Activated naive CD4-positive, alpha-beta T cell treated with anti-CD3 and anti-CD28 coated beads, Interleukin-2, amount 50 U/mL, for 16 hours (primary cell): ENCODE measurements around the gene MYO10.
"Not testable (repeated sequence)": the region's sequence is repeated elsewhere in the genome, so short reads cannot be mapped to it uniquely, and the experiment has no call there.

Experiments used
- DNase-seq: peaks from one replicate; pipeline ENCODE4 v3.0.0-alpha.2; 2020

MYO10 gene

GRCh38 chr5:16737620-16738364 is 198.3 kb downstream of the MYO10 start:
- DNase-seq = no peak

- no peak for DNase-seq
Observed at GRCh38 chr5:16737209-16737608, 198.9 kb downstream of the MYO10 start.

DNA sequence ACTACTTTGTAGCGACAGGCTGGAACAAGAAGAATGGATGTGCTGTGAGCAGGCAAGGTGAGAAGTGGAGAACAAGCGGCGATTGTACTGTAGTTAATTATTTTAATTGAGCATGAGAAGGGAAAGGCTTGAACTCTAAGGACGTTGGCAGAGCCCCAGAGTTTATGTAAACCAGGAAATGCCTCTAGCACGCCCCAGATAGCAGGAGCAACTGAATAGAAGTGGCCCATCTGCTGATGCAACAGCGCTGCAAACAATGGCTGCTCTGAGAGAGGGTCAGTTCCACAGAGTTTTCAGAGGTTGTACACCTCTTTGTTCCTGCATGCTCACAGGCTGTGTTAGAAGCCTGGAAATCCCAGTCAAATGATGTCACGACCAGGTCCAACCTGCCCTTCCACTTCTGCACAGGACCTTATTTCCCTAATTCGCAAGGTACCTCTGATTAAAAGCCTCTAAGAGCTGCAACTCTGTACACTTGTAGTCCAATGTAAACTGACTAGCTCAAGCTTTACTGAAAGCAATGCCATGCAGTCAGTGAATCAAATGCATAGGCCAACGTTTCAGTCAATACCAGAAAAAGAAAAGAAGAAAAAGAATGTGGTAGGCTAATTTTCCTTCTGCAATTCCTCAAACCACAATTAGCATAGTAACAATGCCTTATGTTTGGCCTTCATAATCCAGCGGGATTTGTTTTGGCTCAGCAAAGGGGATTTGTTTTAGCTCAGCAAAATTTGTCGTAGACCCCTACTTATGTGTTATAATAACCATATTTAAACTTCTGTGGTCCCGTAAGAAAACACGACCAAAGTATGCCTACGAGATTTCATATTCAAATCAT is 199.7 kb downstream of the MYO10 start:
- no peak for DNase-seq

DNA sequence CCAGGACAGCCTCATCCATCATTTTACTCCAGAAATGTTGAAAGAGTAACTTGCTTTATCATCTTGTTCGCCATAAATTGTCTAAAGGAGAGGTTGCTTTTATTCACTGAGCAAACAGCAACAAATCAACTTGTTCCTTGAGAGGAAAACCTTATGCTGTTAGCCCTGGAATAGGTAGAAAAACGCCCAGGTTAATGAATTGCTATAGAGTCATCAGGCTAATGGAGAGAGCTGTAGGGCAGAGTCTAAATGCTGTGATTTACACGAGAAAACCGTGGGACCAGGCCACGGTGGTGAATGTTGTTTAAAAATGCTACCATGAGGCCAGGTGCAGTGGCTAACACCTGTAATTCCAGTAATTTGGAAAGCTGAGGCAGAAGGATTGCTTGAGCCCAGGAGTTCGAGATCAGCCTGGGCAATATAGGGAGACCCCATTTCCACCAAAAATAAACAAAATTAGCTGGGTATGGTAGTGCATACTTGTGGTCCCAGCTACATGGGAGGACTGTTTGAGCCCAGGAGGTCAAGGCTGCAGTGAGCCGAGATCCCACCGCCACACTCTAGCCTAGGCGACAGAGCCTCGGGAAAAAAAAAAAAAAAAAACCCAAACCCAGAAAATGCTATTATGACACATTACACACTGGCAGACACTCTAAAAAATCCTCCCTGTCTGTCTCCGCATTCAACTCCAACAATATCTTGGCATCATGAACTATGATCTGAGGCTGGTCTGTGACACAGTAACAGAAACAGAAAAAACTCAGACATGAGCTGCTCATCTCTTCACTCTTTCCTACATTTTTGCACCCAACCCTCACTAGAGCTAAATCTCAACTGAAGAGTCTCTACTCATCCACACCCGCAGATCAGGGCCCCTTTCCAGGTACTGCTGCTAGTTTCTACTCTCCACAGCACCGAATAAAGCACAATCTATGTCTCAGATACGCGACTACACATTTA is 200.7 kb downstream of the MYO10 start:
- no peak for DNase-seq

DNA sequence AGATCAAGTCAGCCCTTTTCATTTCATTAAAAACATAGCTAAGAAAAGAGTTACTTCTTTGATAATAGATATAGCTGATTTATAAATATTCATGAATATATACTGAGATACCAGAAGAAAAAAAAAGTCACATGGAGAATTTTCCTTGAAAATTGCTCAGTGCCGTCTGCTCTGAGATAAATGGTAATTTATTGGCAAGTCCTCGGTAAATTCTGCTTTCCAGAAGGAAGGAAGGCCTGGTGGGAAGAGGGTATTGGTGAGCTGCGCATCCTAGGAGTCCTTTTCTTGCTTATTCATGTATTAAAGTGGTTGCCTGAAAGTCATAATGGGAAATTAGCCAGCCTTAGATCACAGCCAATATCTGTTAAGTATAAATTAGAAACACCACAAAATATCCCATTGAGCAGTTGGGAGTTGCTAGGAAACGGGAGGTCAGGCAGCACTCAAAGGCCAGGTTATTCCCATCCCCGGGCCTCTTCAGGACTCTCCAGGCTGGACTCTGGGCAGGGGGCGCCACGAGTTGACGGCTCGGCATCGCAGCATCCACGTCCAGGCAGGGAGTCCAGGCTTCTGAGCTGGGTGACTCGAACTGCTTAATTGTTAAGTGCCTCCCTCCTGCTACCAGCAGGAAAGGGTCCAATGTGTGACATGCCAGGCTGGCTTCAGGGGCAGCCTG is 202.6 kb downstream of the MYO10 start:
- no peak for DNase-seq

- no peak for DNase-seq
Observed at GRCh38 chr5:16732356-16732755, 203.7 kb downstream of the MYO10 start.

- DNase-seq = no peak
Observed at GRCh38 chr5:16727755-16728325, 208.2 kb downstream of the MYO10 start.

DNA sequence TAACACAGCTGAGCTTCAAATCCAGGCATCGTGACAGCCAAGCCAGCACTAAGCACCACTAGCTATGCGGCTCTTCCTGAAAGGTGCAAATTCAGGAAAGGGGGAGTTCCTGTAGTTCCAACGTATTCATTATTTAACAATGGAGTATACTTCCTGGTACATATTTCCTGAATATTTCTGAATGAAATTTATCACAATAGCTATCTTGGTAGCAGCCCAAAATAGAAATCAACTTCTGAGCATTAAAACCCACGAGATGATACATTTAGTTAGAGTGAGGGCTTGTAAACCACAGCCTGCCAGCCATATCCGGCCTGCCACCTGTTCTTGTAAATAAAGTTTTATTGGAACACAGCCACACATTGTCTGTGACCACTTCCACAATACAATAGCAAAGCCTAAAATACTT is 209.5 kb downstream of the MYO10 start:
- DNase-seq = no peak

DNA sequence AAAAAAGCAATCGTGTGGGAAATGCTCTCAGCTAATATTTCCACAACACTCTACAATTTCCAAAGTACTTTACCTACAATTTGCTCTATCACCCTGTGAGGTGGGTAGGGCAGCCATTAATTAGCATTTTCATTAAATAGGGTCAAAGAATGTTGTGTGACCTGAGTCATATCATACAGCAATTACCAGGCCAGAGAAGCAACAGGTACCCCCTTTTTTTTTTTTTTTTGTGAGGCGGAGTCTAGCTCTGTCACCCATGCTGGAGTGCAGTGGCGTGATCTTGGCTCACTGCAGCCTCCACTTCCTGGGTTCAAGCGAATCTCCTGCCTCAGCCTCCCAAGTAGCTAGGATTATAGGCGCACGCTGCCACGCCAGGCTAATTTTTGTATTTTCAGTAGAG is 210.5 kb downstream of the MYO10 start:
- no peak for DNase-seq

- no peak for DNase-seq
Observed at GRCh38 chr5:16723821-16724220, 212.3 kb downstream of the MYO10 start.

DNA sequence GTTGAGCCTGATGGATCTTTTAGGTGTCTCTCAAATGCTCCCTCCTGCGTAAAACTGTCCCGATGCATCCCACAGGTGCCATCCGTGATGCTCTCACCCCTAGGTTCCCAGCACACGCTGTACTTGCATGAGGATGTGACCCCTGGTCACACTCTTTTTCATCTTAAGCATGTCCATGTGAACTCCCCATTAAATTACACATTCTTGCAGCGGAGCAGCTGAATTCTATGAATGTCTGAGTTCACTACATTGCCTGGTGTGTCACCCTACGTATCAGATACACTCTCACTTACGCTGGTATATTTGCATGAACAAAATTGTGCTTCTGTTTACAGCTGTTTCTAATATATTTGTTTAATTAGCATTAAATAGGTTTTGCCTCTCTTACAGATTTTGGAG is 214.0 kb downstream of the MYO10 start:
- no peak for DNase-seq

DNA sequence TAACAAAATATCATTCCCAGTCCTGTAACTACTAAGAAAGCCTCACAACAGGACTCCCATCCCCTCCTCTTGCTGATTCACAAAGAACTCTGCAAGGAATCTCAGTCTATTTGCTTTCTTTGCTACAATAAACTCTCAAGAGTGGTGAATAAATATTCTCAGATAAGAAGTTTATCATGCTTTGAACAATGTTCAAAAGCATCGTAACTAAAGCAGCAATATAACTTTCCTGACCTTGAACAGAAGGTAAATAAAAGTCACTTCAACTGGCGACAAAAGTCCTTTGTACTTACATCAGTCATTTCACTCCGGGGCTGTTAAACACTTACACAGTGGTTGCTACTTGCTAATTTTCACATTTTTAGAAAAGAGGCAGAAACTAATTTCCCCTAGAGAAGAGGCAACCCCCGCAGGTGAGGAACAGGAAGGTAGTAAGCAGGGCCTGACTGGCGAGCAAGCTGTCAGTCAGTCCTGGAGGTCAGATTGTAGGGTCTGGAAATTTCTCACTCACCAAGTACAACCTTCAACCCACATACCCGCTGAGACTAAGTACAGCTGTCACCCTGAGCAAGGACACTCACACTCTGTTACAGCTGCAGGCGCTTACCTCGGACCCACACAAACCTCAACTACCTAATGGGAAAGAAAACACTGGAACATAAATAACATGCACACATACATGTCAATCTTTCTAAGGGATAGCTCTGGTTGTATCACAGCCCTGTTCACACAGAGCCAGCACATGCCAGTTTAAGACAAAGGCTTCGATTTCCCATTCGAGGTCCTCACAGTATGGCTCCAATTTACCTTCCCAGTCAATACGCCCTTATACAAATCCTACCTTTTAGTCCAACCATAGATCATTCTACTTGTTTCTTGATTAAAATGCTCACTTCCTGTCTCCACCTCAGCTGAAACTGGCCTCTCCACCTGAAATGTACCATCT is 214.7 kb downstream of the MYO10 start:
- DNase-seq = no peak

- DNase-seq = not testable (repeated sequence)
Observed at GRCh38 chr5:16718036-16718435, 218.1 kb downstream of the MYO10 start.

DNA sequence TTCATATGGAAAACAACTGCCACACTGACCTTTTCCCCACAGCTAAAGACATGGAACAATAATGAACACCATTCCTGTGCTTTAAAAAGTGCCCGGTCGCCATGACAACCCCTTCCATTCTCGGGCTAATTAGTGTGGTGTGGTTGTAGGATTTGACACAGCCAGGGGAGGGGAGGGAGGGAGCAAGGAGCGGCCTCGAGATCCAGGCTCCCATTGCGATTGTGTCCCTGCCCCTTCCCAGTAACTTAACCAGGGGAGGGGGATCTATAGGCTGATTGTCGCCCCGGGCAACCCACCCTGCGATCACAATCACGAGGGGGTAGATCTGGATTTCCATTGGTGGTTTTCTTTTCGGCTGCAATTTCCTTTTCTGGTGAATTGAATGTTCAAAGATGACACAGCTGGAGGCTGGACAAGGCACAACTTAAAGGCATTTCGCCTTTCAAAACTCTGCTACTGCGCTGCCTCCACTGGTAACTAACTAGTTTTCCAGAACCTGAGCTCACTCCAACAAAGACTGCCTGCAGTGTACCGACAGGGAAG is 222.6 kb downstream of the MYO10 start:
- no peak for DNase-seq

DNA sequence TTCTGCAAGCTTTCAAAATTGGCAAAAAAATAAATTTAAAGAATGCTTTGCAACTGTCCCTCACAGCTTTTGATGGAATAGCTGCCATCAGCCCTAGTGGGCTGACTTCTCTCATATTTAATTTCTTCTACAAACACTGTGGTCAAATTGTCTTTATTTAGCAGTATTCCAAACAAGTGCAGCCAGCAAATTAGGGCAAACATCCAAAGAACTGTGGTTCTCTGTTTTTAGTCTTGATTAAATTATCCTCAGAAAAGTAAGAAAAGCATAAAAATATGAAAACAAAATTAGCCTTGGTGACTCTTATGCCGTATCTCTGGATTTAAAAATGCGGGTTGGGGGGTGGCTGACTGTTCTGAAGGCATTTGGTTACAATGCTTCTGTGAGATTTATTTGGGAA is 223.5 kb downstream of the MYO10 start:
- DNase-seq = no peak

DNA sequence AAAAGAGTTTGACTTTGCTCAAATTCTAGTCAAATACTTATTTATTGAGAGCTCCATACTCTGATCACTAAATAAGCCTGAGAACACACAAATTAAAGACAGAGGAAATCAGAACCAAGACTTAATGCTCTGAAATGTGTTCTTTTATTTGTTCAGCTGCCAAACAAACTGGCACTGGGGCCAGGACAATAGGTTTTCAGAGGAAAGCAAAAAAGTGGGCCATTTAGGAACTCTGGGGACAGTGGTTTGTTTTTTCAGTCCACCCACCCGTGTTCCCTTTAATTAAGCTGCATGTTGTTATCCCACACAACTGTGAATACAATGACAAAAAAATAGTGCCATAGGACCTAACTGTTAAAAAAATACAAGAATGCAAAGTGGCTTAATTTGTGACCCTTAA is 223.9 kb downstream of the MYO10 start:
- no peak for DNase-seq

DNA sequence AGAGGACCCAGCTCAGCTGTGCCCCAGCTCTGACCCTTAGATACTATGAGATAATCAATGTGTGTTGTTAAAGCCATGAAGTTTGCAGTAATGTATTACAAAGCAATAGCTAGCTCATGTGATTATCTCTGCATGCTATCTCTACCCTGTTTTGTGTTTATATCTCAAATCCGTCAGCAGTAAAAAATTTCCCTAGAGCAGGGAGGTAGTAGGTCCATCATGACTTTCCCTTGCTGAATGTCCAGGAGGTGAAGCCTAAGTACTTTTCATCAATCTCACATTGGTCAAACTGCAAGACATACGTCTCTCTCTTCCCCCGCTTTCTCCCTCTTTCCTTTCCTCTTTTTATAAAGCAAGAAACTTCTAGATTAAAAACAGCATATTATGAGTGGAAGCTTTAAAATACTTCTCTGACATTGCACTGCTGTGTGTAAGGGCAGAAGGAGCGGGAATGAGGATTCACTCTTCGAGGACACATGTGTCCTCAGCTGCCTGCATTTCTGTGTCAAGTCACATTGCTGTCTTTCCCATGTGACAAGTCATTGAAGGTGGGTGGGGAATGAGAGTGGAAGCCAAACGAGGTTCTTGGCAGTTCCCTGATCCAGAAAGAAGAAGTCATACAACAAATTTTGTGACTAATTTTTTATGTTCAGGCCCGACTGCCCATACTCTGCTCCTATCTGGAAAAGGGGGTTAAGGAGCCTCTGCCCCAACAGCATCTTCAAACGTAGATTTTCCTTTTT is 226.2 kb downstream of the MYO10 start:
- no peak for DNase-seq

DNA sequence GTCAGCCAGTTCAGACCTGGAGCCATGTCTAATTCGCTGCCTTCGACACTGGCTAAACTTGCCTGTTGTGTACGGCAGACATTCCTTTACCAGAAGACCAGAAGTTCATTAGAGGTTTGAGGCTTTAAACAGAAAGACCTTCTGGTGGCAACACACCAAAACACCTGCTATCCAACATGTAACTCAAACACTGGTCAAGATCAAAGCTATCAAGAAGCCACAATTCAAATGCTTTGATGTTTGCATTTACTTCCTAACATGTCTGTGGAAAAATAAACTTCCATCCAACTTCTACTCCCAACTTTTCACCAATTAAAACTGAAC is 228.3 kb downstream of the MYO10 start:
- DNase-seq = no peak

- DNase-seq = no peak
Observed at GRCh38 chr5:16707168-16707868, 228.8 kb downstream of the MYO10 start.

- no peak for DNase-seq
Observed at GRCh38 chr5:16704945-16705344, 231.1 kb downstream of the MYO10 start.
